NCI-H187 treated with DMSO at 0.1 percent for 48 hours (cell line): Measurements from ENCODE around the gene ME3.

ENCODE experiments used
- DNase-seq: peaks from one replicate; lab custom pipeline; 2025; lab: John Stamatoyannopoulos, UW

ME3 gene

GRCh38 chr11:86692746-86693145 lies 20.3 kb upstream of the ME3 start:
- no peak for DNase-seq

DNA sequence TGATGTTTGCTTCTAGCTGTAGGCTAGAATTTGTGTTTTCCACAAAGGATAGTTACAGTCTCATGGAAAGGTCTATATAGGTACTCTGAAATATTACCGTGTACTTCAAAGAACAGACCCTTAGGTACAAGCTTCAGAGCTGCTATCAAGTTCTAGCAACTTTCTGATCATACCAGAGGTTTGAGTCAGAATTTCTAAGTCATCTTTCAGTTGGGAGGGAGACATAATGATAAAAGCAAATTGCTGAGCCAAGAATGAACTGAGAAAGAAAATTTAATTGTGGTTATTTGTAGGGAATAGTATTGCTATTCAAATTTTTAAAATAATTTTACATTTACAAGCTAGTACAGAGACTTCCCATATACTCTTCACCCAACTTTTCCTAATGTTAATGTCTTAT lies 19.9 kb upstream of the ME3 start:
- DNase-seq, result no peak

DNA sequence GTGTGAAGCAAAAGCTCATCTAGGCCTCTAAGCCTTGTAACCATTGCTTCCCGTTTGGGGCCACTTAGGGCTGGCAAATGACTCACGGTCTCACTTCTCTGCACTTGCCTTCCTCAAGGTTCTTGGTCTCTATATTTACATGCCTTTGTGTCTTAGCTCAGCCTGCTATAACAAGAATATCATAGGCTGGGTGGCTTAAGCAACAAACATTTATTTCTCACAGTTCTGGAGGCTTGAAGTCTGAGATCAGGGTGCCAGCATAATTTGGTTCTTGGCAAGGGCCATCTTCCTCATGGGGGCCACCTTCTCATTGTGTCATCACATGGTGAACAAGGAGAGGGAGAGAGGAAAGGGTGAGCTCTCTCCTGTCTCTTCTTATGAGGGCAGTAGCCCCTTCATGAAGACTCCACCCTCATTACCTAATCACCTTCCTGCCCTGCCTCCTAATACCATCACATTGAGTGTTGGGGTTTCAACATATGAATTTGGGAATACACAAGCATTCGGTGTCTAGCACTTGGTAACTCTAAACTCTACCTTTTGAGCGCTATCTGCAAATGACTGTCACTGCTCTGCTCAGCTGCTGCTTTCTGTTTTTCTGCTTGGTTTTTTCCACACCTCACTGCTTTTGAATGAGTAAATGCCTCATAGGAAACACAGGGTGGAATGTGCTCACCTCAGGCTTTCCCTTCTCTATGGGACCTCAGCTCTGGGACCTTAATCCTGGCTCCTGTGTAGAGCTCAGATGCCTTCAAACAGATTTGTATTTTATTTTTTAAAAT lies 16.2 kb upstream of the ME3 start:
- no peak for DNase-seq

DNA sequence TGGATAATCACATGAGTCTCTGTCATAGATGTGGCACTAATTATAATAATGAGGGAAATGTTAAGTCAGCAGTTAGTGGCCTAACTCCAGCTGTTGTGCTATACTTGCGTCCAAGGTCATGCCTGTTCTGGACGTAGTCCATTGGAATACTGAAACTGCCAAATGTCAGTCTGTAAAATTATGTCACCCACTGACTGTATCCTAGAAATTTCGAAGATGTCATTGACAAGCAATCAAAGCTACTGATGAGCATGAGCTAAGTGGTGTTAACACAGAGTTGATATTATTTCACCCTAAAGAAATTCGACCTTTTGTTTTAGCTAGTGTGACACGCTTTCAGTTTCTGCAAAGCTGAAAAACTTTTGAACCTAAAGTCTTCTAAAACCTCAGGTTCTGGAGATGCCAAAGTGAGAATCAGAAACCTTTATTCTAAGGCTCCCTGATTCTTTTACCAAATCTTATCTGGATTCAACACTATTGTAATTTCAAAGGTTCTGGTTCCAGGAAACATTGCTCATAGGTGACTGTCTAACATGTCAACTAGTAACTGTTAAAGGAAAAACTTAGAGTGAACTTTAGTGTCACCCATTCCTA lies 14.9 kb upstream of the ME3 start:
- DNase-seq, result no peak

GRCh38 chr11:86686531-86686930 lies 14.1 kb upstream of the ME3 start:
- no peak for DNase-seq

- no peak for DNase-seq
Observed at GRCh38 chr11:86681483-86681756, 9.0 kb upstream of the ME3 start.

DNA sequence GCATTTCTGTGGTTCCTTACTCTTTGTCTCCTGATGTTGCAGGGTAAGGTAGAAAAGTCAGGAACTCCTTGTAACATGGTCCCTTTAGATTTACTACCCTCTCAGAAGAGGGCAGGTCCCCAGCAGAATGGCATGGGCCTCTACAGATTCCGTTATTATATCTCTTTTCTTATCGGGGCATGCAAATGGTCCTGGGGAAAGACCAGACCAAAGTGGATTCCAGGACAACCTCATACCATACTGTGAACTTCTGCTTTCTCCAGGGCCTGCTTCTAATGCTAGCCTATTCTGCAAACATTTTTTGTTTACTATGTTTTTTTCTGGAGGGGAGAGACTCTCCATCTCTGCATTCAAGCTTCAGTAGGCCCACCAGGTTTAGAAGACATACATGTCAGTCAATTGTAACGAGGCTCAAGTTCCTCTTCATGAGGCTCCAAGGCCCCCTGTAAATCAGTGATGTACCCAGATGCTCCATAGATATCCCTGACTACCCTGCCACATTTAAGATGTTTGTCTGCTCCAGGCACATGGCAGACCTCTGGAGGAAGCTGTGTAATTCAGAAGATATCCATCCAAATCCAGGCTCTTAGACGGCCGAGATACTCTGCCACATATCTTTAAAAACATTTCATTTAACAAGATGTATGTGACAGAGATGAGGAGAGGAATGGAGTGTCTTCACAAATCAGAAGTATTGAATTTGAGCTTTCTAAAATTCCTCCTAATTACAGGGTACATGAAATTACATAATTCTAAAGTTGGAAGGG lies 8.5 kb upstream of the ME3 start:
- DNase-seq, result no peak

- no peak for DNase-seq
Observed at GRCh38 chr11:86678823-86679222, 6.4 kb upstream of the ME3 start.

DNA sequence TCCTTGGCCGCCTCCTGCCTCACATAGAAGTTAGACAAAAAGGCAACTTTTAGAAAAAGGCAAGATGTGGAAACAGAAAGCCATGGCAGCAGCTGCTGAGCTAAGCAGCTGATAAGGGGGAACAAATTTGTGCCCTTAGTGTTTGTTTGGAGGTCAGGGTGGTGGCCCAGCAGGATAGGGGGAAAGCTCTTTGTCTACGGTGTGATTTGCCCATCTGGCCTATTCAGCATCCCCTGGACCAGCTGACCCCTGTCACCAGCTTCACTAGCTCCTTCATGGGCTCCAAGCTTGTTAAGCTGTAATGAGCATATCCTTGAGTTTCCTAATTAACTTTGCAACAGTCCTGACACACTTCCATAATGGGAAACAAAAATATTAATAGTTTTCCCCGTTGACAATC lies 5.9 kb upstream of the ME3 start:
- no peak for DNase-seq

GRCh38 chr11:86676533-86677154 lies 4.2 kb upstream of the ME3 start:
- no peak for DNase-seq

- DNase-seq, result no peak
Observed at GRCh38 chr11:86676010-86676409, 3.6 kb upstream of the ME3 start.

GRCh38 chr11:86675017-86675416 lies 2.6 kb upstream of the ME3 start:
- DNase-seq, result no peak

- DNase-seq, result no peak
Observed at GRCh38 chr11:86673872-86674750, 1.7 kb upstream of the ME3 start.

GRCh38 chr11:86673055-86673843 lies 833 bp upstream of the ME3 start:
- no peak for DNase-seq

DNA sequence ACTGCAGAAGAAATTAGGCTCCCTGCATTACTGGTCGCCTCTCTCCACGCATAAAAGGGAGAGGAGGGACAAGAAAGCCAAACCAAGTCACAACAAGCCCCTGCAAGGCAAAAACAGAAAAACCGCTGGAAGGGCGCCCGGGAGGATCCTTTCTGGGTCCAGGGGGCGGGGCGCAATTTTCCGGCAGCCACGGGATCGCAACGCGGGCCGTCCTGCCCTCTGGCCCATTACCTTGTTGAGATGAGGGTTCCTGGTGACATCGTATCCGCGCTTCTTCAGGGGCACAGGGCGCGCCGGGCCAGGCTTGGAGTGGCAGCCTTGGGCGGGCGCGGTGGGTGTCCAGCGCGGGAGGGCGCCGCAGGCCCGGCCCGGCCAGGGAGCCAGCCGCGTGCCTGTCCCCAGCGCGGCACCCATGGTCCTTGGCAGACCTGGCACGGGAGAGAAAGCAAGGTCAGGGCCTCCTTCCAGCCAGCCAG lies 847 bp downstream of the ME3 start:
- no peak for DNase-seq

- no peak for DNase-seq
Observed at GRCh38 chr11:86670911-86671310, 1.5 kb downstream of the ME3 start.

DNA sequence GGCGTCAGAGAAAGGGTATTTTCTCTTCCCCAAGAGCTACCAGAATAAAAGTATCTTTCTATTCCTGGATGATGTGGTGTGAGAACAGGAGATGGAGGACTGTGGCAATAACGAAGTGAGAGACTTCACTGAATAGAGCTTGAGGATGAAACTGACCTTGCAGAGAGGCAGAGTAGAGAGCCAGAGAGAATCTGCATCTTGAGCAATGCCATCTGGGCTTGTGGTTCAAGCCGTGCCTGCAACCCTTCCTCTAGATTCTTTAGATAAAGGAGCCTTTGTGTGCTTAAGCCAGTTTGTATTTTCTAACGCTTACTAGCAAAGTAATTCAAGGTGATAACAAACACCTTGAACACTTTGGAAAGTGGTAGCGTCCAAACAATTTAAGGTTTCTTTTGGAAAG lies 2.2 kb downstream of the ME3 start:
- DNase-seq, result no peak

DNA sequence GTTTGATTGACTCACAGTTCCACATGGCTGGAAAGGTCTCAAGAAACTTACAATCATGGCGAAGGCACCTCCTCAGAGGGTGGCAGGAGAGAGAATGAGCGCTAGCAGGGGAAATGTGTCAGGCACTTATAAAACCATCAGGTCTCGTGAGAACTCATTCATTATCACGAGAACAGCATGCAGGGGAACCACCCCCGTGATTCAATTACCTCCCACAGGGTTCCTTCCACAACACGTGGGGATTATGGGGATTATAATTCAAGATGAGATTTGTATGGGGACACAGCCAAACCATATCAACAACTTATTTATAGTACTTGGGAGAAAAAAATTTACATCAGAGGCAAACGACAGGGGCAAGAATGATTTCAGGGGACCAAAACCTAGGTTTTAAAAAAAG lies 3.0 kb downstream of the ME3 start:
- no peak for DNase-seq

GRCh38 chr11:86668929-86669328 lies 3.5 kb downstream of the ME3 start:
- DNase-seq, result no peak

DNA sequence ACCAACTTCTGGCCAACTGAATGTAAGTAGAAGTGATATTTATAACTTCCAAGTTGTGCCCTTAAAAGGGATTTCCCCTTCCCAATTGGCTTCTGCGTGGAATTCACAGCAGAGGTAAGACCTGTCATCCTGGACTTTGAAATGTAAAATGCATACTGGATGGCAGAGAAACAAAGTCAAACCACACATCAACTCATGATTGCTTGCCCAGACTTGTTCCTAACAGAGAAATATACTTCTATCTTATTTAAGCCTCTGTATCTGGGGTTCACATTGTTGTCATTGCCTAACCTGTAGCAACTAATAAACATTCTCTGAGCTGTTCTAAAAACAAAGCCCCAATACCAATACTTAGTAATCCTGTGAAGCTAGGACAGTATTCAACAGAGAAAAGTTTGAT lies 6.2 kb downstream of the ME3 start:
- DNase-seq, result no peak

DNA sequence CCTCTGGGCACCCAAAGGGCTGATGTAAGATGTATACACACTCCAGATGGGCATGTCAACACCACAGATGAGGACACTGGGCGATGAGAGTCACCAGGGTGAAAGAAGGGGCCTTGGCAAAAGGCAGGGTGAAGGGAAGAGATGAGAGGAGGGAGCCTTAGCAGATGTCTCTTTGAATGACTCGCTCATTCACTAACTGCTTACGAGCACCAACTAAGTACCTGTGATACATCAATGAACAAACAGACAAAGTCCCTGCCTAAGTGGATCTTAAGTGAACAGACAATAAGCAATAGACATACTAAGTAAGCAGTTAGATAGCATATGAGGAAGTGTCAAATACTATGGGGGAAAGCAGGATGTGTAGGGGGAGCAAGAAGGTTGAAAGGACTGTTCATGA lies 7.5 kb downstream of the ME3 start:
- DNase-seq, result no peak
